Prostate gland (tissue), 1 donor: ENCODE data around the gene ERICH6B.

Source experiments
- POLR2A ChIP-seq: fragments of 450-650 bp; IDR thresholded peaks from one replicate; pipeline ENCODE4 v1.6.1; 2016; ENCODE audit warnings: antibody characterized with exemption, mild to moderate bottlenecking
- POLR2AphosphoS5 ChIP-seq: sonication (generic); formaldehyde crosslinking; IDR thresholded peaks from one replicate; pipeline ENCODE4 v1.6.1; 2017; ENCODE audit warnings: antibody characterized with exemption

GRCh38 chr13:45541806-45542205 is 73.7 kb downstream of the ERICH6B start:
- TF ChIP-seq POLR2AphosphoS5 (no peak), POLR2A (no peak)
